ENCODE measurements around the gene RPF1. TPM values are rescaled to one million over a fixed set of nuclear protein-coding genes. Genes with fewer than 3 reads are reported as not detected.
A peak's percentile ranks its signal among the peaks of the same experiment; 100 is the strongest.
"Not testable (repeated sequence)": the region's sequence is repeated elsewhere in the genome, so short reads cannot be mapped to it uniquely, and the experiment has no call there.

The RPF1 gene
- total RNA-seq, 4 donors from 2014 or later: 35.9 to 61.9 (median 52.4) TPM

DNA sequence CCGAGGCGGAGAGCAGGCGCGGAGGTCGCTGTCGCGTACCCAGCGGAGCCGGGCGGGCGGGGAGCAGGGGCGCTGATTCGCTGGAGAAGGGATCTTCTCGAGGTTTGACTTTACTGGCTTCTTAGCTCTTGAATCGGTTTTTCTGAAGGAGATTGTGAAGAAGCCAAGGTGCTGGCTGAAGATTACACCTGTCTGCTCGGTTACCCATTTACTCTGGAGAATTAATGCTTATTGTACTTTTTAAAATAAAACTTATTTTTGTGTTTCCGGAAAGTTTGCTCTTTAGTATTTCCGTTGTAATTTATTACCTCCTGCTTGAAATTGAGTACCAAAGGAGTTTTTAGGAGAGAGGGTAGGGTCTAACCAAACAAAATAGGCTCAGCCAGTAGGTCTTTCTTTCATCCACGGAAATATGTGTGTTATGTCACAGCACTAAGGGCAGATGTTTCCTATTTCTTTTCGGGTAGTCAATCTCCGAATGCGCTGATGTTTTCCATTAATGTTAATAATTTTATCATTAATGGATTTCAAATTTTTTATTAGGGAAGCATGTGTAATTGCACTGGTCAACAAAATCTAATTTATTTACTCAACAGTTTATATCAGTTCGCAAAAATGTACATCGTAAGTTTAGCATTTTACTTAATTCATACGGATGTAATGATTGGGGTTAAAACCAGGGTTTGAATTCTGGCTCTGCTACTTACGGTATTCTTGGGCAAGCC, 27.8 kb downstream of the RPF1 start:
- intact Hi-C loops (cut with DNase I; ENCODE audit: low total_unique reads): loop anchor here (1.0 to 10.0 kb wide), 10 partner anchors 28 to 1078 kb away; partner anchors contain the start of genes CCN1, CTBS, RPF1 and SAMD13
- H3K4me1 ChIP-seq: peaks cover 31 to 32% of the 10 kb centered on the region in 2 donors

DNA sequence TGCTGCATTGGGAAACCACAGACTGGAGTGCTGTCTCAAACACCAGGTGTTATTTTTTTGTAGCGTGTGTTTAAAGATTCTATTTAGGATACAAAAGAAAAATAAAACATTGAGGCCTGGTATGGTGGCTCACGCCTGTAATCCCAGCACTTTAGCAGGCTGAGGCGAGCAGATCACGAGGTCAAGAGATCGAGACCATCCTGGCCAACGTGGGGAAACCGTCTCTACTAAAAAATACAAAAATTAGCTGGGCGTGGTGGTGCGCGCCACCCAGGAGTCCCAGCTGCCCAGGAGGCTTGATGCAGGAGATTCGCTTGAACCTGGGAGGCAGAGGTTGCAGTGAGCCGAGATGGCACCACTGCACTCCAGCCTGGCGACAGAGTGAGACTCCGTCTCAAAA, 28.8 kb downstream of the RPF1 start:
- not testable (repeated sequence) for ATAC-seq, H3K4me3 ChIP-seq, H3K36me3 ChIP-seq, DNase-seq, H3K9me3 ChIP-seq, H3K27ac ChIP-seq, H3K27me3 ChIP-seq
- H3K4me1 ChIP-seq: peaks cover 24 to 26% of the 10 kb centered on the region in 2 donors
- intact Hi-C loops (cut with DNase I; ENCODE audit: low total_unique reads) (loop anchor here (1.0 to 10.0 kb wide), 7 partner anchors 40 to 1077 kb away; partner anchors contain the start of genes CCN1, SAMD13 and TTLL7), in situ Hi-C loops (cut with MboI; ENCODE audit: low sequenced_read_pairs in 4 of 4) (loop anchor here in 1 of 4 donors (5.0 kb wide), 1 partner anchor 64 kb away; the partner anchor contains the start of gene CTBS)

More for the DNA sequence above, 27.8 kb downstream of the RPF1 start:
- no peaks in the 10 kb centered on the region for H3K36me3 ChIP-seq
- peak overlapping the region; percentile 77 to 92 (median 81) for H3K4me3 ChIP-seq
- H3K9me3 ChIP-seq: no peaks in the 10 kb centered on the region
- DNase-seq: no peak
- ATAC-seq: no peak
- TF ChIP-seq POLR2A (IDR thresholded peaks at IDR 0.05): no peak
- TF ChIP-seq, protein P1, sequence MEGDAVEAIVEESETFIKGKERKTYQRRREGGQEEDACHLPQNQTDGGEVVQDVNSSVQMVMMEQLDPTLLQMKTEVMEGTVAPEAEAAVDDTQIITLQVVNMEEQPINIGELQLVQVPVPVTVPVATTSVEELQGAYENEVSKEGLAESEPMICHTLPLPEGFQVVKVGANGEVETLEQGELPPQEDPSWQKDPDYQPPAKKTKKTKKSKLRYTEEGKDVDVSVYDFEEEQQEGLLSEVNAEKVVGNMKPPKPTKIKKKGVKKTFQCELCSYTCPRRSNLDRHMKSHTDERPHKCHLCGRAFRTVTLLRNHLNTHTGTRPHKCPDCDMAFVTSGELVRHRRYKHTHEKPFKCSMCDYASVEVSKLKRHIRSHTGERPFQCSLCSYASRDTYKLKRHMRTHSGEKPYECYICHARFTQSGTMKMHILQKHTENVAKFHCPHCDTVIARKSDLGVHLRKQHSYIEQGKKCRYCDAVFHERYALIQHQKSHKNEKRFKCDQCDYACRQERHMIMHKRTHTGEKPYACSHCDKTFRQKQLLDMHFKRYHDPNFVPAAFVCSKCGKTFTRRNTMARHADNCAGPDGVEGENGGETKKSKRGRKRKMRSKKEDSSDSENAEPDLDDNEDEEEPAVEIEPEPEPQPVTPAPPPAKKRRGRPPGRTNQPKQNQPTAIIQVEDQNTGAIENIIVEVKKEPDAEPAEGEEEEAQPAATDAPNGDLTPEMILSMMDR (IDR thresholded peaks at IDR 0.05 in 4 of 5, conservative IDR thresholded peaks at IDR 0.05 in 1 of 5): no peak
- in situ Hi-C loops (cut with MboI; ENCODE audit: low sequenced_read_pairs in 4 of 4): loop anchor here in 1 of 4 donors (5.0 kb wide), 1 partner anchor 65 kb away; the partner anchor contains the start of gene CTBS
- H3K27ac ChIP-seq: peak overlapping the region; percentile 96 to 97 (median 96)
- no peaks in the 10 kb centered on the region for H3K27me3 ChIP-seq

DNA sequence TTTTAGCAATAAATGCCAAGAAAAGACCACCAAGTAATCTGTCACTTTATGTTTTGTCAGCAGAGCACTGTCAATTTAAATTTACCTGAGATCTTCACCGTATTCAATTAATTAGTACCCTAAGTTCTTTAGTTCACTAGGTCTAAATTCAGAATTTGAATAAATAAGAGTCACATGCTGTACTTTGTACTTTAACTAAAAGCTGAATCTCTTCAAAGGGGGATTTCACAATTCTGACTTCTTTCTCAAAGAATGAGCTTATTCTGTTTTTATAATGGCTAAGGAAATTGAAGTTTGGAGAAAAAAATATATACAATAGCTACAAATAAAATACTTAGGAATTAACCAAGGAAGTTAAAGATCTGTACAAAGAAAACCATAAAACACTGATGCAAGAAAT, 29.4 kb downstream of the RPF1 start:
- H3K4me3 ChIP-seq: no peak overlapping the region
- no peaks in the 10 kb centered on the region for H3K27me3 ChIP-seq
- intact Hi-C loops (cut with DNase I; ENCODE audit: low total_unique reads): loop anchor here (5.0 to 10.0 kb wide), 5 partner anchors 96 to 1076 kb away; partner anchors contain the start of genes CCN1 and SAMD13
- H3K9me3 ChIP-seq: no peaks in the 10 kb centered on the region
- ATAC-seq (no peak), DNase-seq (no peak)
- in situ Hi-C loops (cut with MboI; ENCODE audit: low sequenced_read_pairs in 4 of 4): loop anchor here in 1 of 4 donors (5.0 kb wide), 1 partner anchor 64 kb away; the partner anchor contains the start of gene CTBS
- H3K27ac ChIP-seq: no peak overlapping the region
- TF ChIP-seq, protein P1 (IDR thresholded peaks at IDR 0.05 in 4 of 5, conservative IDR thresholded peaks at IDR 0.05 in 1 of 5): no peak
- no peak for TF ChIP-seq POLR2A (IDR thresholded peaks at IDR 0.05)
- H3K4me1 ChIP-seq: peaks cover 17 to 20% of the 10 kb centered on the region in 2 donors
- no peaks in the 10 kb centered on the region for H3K36me3 ChIP-seq

DNA sequence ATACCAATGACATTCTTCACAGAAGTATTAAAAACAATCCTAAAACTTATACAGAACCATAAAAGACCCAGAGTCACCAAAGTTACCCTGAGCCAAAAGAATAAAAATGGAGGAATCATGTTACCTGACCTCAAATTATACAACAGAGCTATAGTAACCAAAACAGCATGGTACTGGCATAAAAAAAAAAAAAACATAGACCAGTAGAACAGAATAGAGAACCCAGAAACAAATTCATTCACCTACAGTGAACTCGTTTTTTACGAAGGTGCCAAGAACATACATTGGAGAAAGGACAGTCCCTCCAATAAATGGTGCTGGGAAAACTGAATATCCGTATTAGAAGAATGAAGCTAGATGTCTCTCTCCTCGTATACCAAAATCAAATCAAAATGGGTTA, 30.0 kb downstream of the RPF1 start:
- in situ Hi-C loops (cut with MboI; ENCODE audit: low sequenced_read_pairs in 4 of 4) (loop anchor here in 1 of 4 donors (5.0 kb wide), 1 partner anchor 63 kb away; the partner anchor contains the start of gene CTBS), intact Hi-C loops (cut with DNase I; ENCODE audit: low total_unique reads) (loop anchor here (5.0 to 10.0 kb wide), 5 partner anchors 96 to 1076 kb away; partner anchors contain the start of genes CCN1 and SAMD13)
- Histone ChIP-seq H3K4me1 (peaks cover 12 to 15% of the 10 kb centered on the region in 2 donors), H3K4me3 (no peak overlapping the region), H3K36me3 (no peaks in the 10 kb centered on the region), H3K27ac (no peak overlapping the region), H3K27me3 (no peaks in the 10 kb centered on the region), H3K9me3 (no peaks in the 10 kb centered on the region)
- TF ChIP-seq, protein P1 (IDR thresholded peaks at IDR 0.05 in 4 of 5, conservative IDR thresholded peaks at IDR 0.05 in 1 of 5): no peak
- no peak for TF ChIP-seq POLR2A (IDR thresholded peaks at IDR 0.05)
- DNase-seq (no peak), ATAC-seq (no peak)

DNA sequence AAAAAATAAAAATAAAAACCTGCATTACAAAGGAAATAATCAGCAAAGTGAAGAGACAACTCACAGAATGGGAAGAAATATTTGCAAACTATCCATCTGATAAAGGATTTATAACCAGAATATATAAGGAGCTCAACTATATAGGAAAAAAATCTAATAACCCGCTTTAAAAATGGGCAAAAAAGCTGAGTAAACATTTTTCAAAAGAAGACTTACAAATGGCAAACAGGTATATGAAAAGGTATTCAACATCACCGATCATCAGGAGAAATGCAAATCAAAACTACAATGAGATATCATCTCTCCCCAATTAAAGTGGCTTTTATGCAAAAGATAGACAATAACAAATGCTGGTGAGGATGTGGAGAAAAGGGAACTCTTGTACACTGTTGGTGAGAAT, 31.1 kb downstream of the RPF1 start:
- no peaks in the 10 kb centered on the region for H3K36me3 ChIP-seq
- H3K27me3 ChIP-seq: no peaks in the 10 kb centered on the region
- H3K9me3 ChIP-seq: no peaks in the 10 kb centered on the region
- DNase-seq (no peak), ATAC-seq (no peak)
- no peak overlapping the region for H3K27ac ChIP-seq
- no peak overlapping the region for H3K4me3 ChIP-seq
- intact Hi-C loops (cut with DNase I; ENCODE audit: low total_unique reads): no loop called here
- H3K4me1 ChIP-seq: peaks cover 5 to 6% of the 10 kb centered on the region in 2 donors
- in situ Hi-C loops (cut with MboI; ENCODE audit: low sequenced_read_pairs in 4 of 4): no loop called here
- TF ChIP-seq, protein P1 (IDR thresholded peaks at IDR 0.05 in 4 of 5, conservative IDR thresholded peaks at IDR 0.05 in 1 of 5): no peak
- no peak for TF ChIP-seq POLR2A (IDR thresholded peaks at IDR 0.05)
